ENCODE results near the gene TXNDC5. TPM values are rescaled to one million over a fixed set of nuclear protein-coding genes. Genes with fewer than 3 reads are reported as not detected.

The TXNDC5 gene
- total RNA-seq, 1 experiment from 2014 or later: 162 TPM

- Histone ChIP-seq H3K9me3 (ENCODE audit: control insufficient read depth in 1 of 2, insufficient read depth in 1 of 2, low read depth in 1 of 2, low read length in 2 of 2) (no peaks in the 10 kb centered on the region), H2AFZ (ENCODE audit: low read depth, low read length, poor library complexity, severe bottlenecking) (no peak overlapping the region), H4K20me1 (ENCODE audit: insufficient read depth) (0 out of 2 replicates have a peak, but pooled peaks cover 6% of the 10 kb centered on the region), H3K9me2 (ENCODE audit: insufficient read depth) (no peaks in the 10 kb centered on the region), H3K27me3 (ENCODE audit: insufficient read depth, low read length) (no peaks in the 10 kb centered on the region), H3K27ac (ENCODE audit: low read depth, low read length) (no peak overlapping the region), H3K4me1 (ENCODE audit: control insufficient read depth in 1 of 2, insufficient read depth in 2 of 2, low read length in 2 of 2) (no peaks in the 10 kb centered on the region), H3K9ac (ENCODE audit: low read length) (no peak overlapping the region), H3K4me2 (ENCODE audit: low read length) (no peak overlapping the region), H3K36me3 (ENCODE audit: control insufficient read depth in 1 of 2, insufficient read depth in 2 of 2, low read length in 2 of 2) (peaks cover 44 to 60% of the 10 kb centered on the region in 2 experiments; a peak in 3 of 4 replicates), H3K79me2 (ENCODE audit: insufficient read depth, low read length) (peaks cover 85% of the 10 kb centered on the region), H3K4me3 (replicated peaks in 1 of 2; ENCODE audit: low read depth in 1 of 2, low read length in 2 of 2) (no peak overlapping the region)
- ChIA-PET POLR2A (no interaction called here), RAD21 (ENCODE audit: low non-redundant PET in 1 of 2, low total read pairs in 2 of 2, uncharacterized antibody in 2 of 2, unreplicated experiment in 2 of 2) (no interaction called here), CTCF (no interaction called here)
- BruUV-seq (replicated peaks): no TSS peak
- no peak for ATAC-seq
- TF ChIP-seq SP1 (IDR thresholded peaks at IDR 0.05; ENCODE audit: low read depth): no peak
- no peak for TF ChIP-seq FOSL1 (IDR thresholded peaks at IDR 0.05; ENCODE audit: low read depth)
- no peak for TF ChIP-seq CEBPB (IDR thresholded peaks at IDR 0.05; ENCODE audit: low read depth)
- TF ChIP-seq ZFX (IDR thresholded peaks at IDR 0.05): no peak
- TF ChIP-seq YY1 (IDR thresholded peaks at IDR 0.05; ENCODE audit: extremely low read depth, insufficient replicate concordance, low read depth, low read length): no peak
- TF ChIP-seq CBX3 (IDR thresholded peaks at IDR 0.05; ENCODE audit: low read depth): no peak
- no peak for TF ChIP-seq ELF1 (IDR thresholded peaks at IDR 0.05; ENCODE audit: borderline replicate concordance, low read depth)
- no peak for TF ChIP-seq EZH2phosphoT487 (IDR thresholded peaks at IDR 0.05; ENCODE audit: borderline replicate concordance)
- TF ChIP-seq JUND (IDR thresholded peaks at IDR 0.05): no peak
- TF ChIP-seq SRF (IDR thresholded peaks at IDR 0.05; ENCODE audit: low read depth): no peak
- TF ChIP-seq, protein P1, sequence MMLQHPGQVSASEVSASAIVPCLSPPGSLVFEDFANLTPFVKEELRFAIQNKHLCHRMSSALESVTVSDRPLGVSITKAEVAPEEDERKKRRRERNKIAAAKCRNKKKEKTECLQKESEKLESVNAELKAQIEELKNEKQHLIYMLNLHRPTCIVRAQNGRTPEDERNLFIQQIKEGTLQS (IDR thresholded peaks at IDR 0.05): no peak
- no peak for TF ChIP-seq EZH2 (IDR thresholded peaks at IDR 0.05)
- TF ChIP-seq SIN3A (IDR thresholded peaks at IDR 0.05; ENCODE audit: low read depth): no peak
- intact Hi-C loops (cut with micrococcal nuclease): no loop called here
- no peak for DNase-seq (ENCODE audit: low read depth, low spot score)
Measured at GRCh38 chr6:7902867-7903266, 7.7 kb downstream of the TXNDC5 start.

DNA sequence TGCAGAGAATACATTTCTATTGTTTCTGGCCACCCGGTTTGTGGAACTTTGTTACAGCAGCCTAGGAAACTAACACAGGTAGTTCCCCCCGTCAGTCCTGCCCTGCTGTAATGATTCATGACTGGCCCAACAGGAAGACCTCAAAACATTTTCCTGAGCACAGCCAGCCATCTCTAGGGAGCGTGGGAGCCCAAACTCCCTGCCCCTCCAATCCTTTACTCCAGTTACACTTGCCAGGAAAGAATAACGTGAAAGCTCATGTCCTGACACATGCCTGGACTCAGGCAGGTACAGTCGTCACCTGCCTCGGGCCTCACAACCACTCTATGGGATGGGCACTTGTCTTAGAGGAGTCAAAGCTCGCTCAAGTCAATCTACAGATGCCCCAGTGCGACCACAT lies 8.4 kb downstream of the TXNDC5 start:
- no peaks in the 10 kb centered on the region for H3K27me3 ChIP-seq (ENCODE audit: insufficient read depth, low read length)
- RAD21 ChIA-PET (ENCODE audit: low non-redundant PET in 1 of 2, low total read pairs in 2 of 2, uncharacterized antibody in 2 of 2, unreplicated experiment in 2 of 2): no interaction called here
- DNase-seq (ENCODE audit: low read depth, low spot score) (no peak), ATAC-seq (no peak)
- no TSS peak for BruUV-seq (replicated peaks)
- intact Hi-C loops (cut with micrococcal nuclease): no loop called here
- no peak overlapping the region for H3K9ac ChIP-seq (ENCODE audit: low read length)
- H3K36me3 ChIP-seq (ENCODE audit: control insufficient read depth in 1 of 2, insufficient read depth in 2 of 2, low read length in 2 of 2): peaks cover 44 to 60% of the 10 kb centered on the region in 2 experiments; a peak in 3 of 4 replicates
- POLR2A ChIA-PET: no interaction called here
- H3K79me2 ChIP-seq (ENCODE audit: insufficient read depth, low read length): peaks cover 85% of the 10 kb centered on the region
- no peak overlapping the region for H2AFZ ChIP-seq (ENCODE audit: low read depth, low read length, poor library complexity, severe bottlenecking)
- H3K9me2 ChIP-seq (ENCODE audit: insufficient read depth): no peaks in the 10 kb centered on the region
- H3K4me3 ChIP-seq (replicated peaks in 1 of 2; ENCODE audit: low read depth in 1 of 2, low read length in 2 of 2): no peak overlapping the region
- 0 out of 2 replicates have a peak, but pooled peaks cover 6% of the 10 kb centered on the region for H4K20me1 ChIP-seq (ENCODE audit: insufficient read depth)
- no peak overlapping the region for H3K4me2 ChIP-seq (ENCODE audit: low read length)
- CTCF ChIA-PET: no interaction called here
- H3K4me1 ChIP-seq (ENCODE audit: control insufficient read depth in 1 of 2, insufficient read depth in 2 of 2, low read length in 2 of 2): no peaks in the 10 kb centered on the region
- H3K27ac ChIP-seq (ENCODE audit: low read depth, low read length): no peak overlapping the region
- TF ChIP-seq EZH2 (IDR thresholded peaks at IDR 0.05): no peak
- TF ChIP-seq, protein P2, sequence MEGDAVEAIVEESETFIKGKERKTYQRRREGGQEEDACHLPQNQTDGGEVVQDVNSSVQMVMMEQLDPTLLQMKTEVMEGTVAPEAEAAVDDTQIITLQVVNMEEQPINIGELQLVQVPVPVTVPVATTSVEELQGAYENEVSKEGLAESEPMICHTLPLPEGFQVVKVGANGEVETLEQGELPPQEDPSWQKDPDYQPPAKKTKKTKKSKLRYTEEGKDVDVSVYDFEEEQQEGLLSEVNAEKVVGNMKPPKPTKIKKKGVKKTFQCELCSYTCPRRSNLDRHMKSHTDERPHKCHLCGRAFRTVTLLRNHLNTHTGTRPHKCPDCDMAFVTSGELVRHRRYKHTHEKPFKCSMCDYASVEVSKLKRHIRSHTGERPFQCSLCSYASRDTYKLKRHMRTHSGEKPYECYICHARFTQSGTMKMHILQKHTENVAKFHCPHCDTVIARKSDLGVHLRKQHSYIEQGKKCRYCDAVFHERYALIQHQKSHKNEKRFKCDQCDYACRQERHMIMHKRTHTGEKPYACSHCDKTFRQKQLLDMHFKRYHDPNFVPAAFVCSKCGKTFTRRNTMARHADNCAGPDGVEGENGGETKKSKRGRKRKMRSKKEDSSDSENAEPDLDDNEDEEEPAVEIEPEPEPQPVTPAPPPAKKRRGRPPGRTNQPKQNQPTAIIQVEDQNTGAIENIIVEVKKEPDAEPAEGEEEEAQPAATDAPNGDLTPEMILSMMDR (IDR thresholded peaks at IDR 0.05 in 2 of 3, conservative IDR thresholded peaks at IDR 0.05 in 1 of 3; ENCODE audit: borderline replicate concordance in 1 of 3, insufficient read depth in 1 of 3, low read depth in 2 of 3, low read length in 2 of 3): no peak
- no peak for TF ChIP-seq EGR1 (IDR thresholded peaks at IDR 0.05; ENCODE audit: low read depth)
- TF ChIP-seq ZFX (IDR thresholded peaks at IDR 0.05): no peak
- no peak for TF ChIP-seq RAD21 (IDR thresholded peaks at IDR 0.05; ENCODE audit: low read depth)
- TF ChIP-seq, protein P1 (IDR thresholded peaks at IDR 0.05): no peak
- no peak for TF ChIP-seq MAX (IDR thresholded peaks at IDR 0.05)
- no peak for TF ChIP-seq FOSL1 (IDR thresholded peaks at IDR 0.05; ENCODE audit: low read depth)
- no peak for TF ChIP-seq POLR2A (IDR thresholded peaks at IDR 0.05; ENCODE audit: borderline replicate concordance, extremely low read depth, insufficient read depth, insufficient read length)
- TF ChIP-seq POLR2AphosphoS5 (IDR thresholded peaks at IDR 0.05; ENCODE audit: low read depth, low read length): no peak
- no peak for TF ChIP-seq EZH2phosphoT487 (IDR thresholded peaks at IDR 0.05; ENCODE audit: borderline replicate concordance)
- TF ChIP-seq JUND (IDR thresholded peaks at IDR 0.05): no peak
- H3K9me3 ChIP-seq (ENCODE audit: control insufficient read depth in 1 of 2, insufficient read depth in 1 of 2, low read depth in 1 of 2, low read length in 2 of 2): no peaks in the 10 kb centered on the region
